NB4 (cell line): ENCODE results near the gene ACADS.

Experiments
- CTCF ChIP-seq: IDR thresholded peaks from one replicate; pipeline ENCODE4 v1.5.1; 2012; ENCODE audit warnings: low read depth, low read length
- MAX ChIP-seq: IDR thresholded peaks from 2 replicates; pipeline ENCODE4 v1.6.1; 2011; ENCODE audit warnings: low read depth, low read length
- POLR2A ChIP-seq: IDR thresholded peaks from 2 replicates; pipeline ENCODE4 v1.6.1; 2011; ENCODE audit warnings: mild to moderate bottlenecking; ENCODE audit not compliant: insufficient read length; ENCODE audit errors: extremely low read depth

GRCh38 chr12:120736404-120737331 is 11.0 kb downstream of the ACADS start:
- TF ChIP-seq CTCF (no peak), POLR2A (no peak), MAX (no peak)
